K562 (cell line): ENCODE results near the gene MRPL9. TPM values are rescaled to one million over a fixed set of nuclear protein-coding genes. Genes with fewer than 3 reads are reported as not detected.

ENCODE experiments used
- CBX1 ChIP-seq: sonication (generic); IDR thresholded peaks from 2 replicates; pipeline ENCODE4 v1.6.1; 2016; ENCODE audit warnings: antibody characterized with exemption, low read depth, mild to moderate bottlenecking
- CEBPG ChIP-seq, 3 experiments: fragments of 200-800 bp in 1 of 3; sonication (Bioruptor generic) in 1 of 3; sonication (generic) in 1 of 3; formaldehyde crosslinking in 1 of 3; IDR thresholded peaks in 2 of 3; conservative IDR thresholded peaks in 1 of 3; 2 replicates each; pipeline versions ENCODE4 v1.6.1 to v1.8.0; 2016 to 2022; ENCODE audit warnings: missing compliant biosample characterization in 2 of 3, missing genetic modification characterization in 2 of 3, mild to moderate bottlenecking in 1 of 3, missing genetic modification reagents in 1 of 3
- CXXC5 ChIP-seq: fragments of 250-450 bp; sonication (Bioruptor Pico); IDR thresholded peaks from 2 replicates; pipeline ENCODE4 v1.8.0; 2022; ENCODE audit warnings: inconsistent platforms, mild to moderate bottlenecking, moderate library complexity
- ERF ChIP-seq: fragments of 450-650 bp; formaldehyde crosslinking; IDR thresholded peaks from 2 replicates; pipeline ENCODE4 v1.4.0; 2020; ENCODE audit warnings: mild to moderate bottlenecking, mixed read lengths
- ESRRB ChIP-seq: fragments of 250-450 bp; sonication (Bioruptor Pico); IDR thresholded peaks from 2 replicates; pipeline ENCODE4 v1.5.0; 2020; ENCODE audit warnings: mild to moderate bottlenecking, moderate library complexity, borderline replicate concordance
- KAT8 ChIP-seq: fragments of 450-650 bp; IDR thresholded peaks from 2 replicates; pipeline ENCODE4 v1.6.1; 2016; ENCODE audit warnings: low read depth, mild to moderate bottlenecking
- MECOM ChIP-seq: fragments of 250-450 bp; sonication (Bioruptor Pico); IDR thresholded peaks from 2 replicates; pipeline ENCODE4 v1.8.0; 2022; ENCODE audit warnings: inconsistent platforms
- MGA ChIP-seq: fragments of 450-650 bp; IDR thresholded peaks from 2 replicates; pipeline ENCODE4 v1.6.1; 2016; ENCODE audit warnings: mild to moderate bottlenecking, moderate library complexity
- MLX ChIP-seq, 2 experiments: fragments of 450-650 bp in 1 of 2; sonication (generic) in 1 of 2; formaldehyde crosslinking; conservative IDR thresholded peaks; 2 replicates each; pipeline versions ENCODE4 v1.4.0 to v1.8.1; 2020 to 2022; ENCODE audit warnings: mild to moderate bottlenecking in 1 of 2, missing genetic modification reagents in 1 of 2
- NONO ChIP-seq, 2 experiments: fragments of 200-400 bp in 1 of 2; fragments of 450-650 bp in 1 of 2; formaldehyde crosslinking in 1 of 2; IDR thresholded peaks; 2 replicates each; pipeline ENCODE4 v1.6.1; 2017; ENCODE audit warnings: low read depth in 2 of 2, mild to moderate bottlenecking in 2 of 2, moderate library complexity in 2 of 2, low read length in 1 of 2
- STAT5B ChIP-seq: fragments of 250-450 bp; sonication (Bioruptor Pico); IDR thresholded peaks from 2 replicates; pipeline ENCODE4 v1.8.0; 2021; ENCODE audit warnings: mild to moderate bottlenecking, inconsistent platforms
- U2AF1 ChIP-seq: fragments of 200-400 bp; formaldehyde crosslinking; optimal IDR thresholded peaks from 2 replicates; pipeline ENCODE3; 2017; ENCODE audit warnings: mild to moderate bottlenecking, low read depth, low read length, moderate library complexity
- ZNF146 ChIP-seq: IDR thresholded peaks from one replicate; pipeline ENCODE4 v1.6.1; 2018; ENCODE audit warnings: missing compliant biosample characterization; ENCODE audit not compliant: unreplicated experiment
- ZNF780A ChIP-seq: fragments of 250-450 bp; sonication (Bioruptor Pico); IDR thresholded peaks from 2 replicates; pipeline ENCODE4 v1.5.0; 2021; ENCODE audit warnings: mild to moderate bottlenecking
- ZNF830 ChIP-seq: fragments of 250-450 bp; sonication (Bioruptor Pico); IDR thresholded peaks from 2 replicates; pipeline ENCODE4 v1.5.0; 2021; ENCODE audit warnings: mild to moderate bottlenecking
- polyA plus RNA-seq, 8 experiments: library from polyadenylated mRNA; depleted of rRNA in 4 of 8; stranded (reverse) in 5 of 8; unstranded in 3 of 8; fragments of >200 nt; fragmentation: Nextera tagmentation in 2 of 8; fragmentation: Illumina TruSeq in 1 of 8; extraction: Ambion mirVana in 2 of 8; extraction: Trizol in 1 of 8; gene quantifications; 2 replicates each; pipeline versions ENCODE4 v1.2.1 to v1.2.3, GENCODE V29; 2011 to 2014; ENCODE audit warnings: inconsistent platforms in 1 of 8, missing spikeins in 1 of 8
- total RNA-seq, 7 experiments: library from RNA; depleted of rRNA in 6 of 7; stranded (reverse); fragments of >200 nt in 6 of 7; fragmentation: Illumina TruSeq in 2 of 7; extraction: Trizol in 2 of 7; gene quantifications; 2 replicates each; pipeline versions ENCODE4 v1.2.1 to v1.2.3, GENCODE V29; 2011 to 2021; ENCODE audit warnings: low replicate concordance in 1 of 7

The MRPL9 gene
- total and polyA plus RNA-seq, 9 of the 15 experiments (the other 6 are each of a cell fraction or from before 2014, with no cell fraction given): 38.0 to 162 (median 111) TPM

GRCh38 chr1:151790071-151790939 is 27.0 kb upstream of the MRPL9 start, which contains the start of gene TDRKH (continued):
- TF ChIP-seq CEBPG (CRISPR knock-in tag; IDR thresholded peaks at IDR 0.05) (0 out of 2 replicates have a peak, but pooled peaks have one; percentile 8), CEBPG (tag; conservative IDR thresholded peaks at IDR 0.05 in 1 of 2, IDR thresholded peaks at IDR 0.05 in 1 of 2) (no peak), CXXC5 (CRISPR knock-in tag) (peak; percentile 88), KAT8 (no peak), ZNF146 (CRISPR knock-in tag) (peak; percentile 35), NONO (IDR thresholded peaks at IDR 0.05; ENCODE audit: low read depth in 2 of 2, low read length in 1 of 2) (no peak), STAT5B (CRISPR knock-in tag) (no peak), MECOM (CRISPR knock-in tag) (no peak), ERF (CRISPR knock-in tag) (no peak), ESRRB (CRISPR knock-in tag) (no peak), ZNF780A (CRISPR knock-in tag) (no peak), MGA (peak; percentile 99), U2AF1 (peak; percentile 71), CBX1 (peak; percentile 62; the same call in 1 of the 2 replicates), MLX (CRISPR knock-in tag; conservative IDR thresholded peaks at IDR 0.05) (no peak), ZNF830 (CRISPR knock-in tag) (no peak)
